Superior temporal gyrus (tissue), 1 donor: ENCODE data around the gene AHSG.

Experiments
- DNase-seq: peaks from one replicate; pipeline ENCODE4 v3.0.0-alpha.2; 2016; ENCODE audit errors: extremely low spot score

AHSG gene

DNA sequence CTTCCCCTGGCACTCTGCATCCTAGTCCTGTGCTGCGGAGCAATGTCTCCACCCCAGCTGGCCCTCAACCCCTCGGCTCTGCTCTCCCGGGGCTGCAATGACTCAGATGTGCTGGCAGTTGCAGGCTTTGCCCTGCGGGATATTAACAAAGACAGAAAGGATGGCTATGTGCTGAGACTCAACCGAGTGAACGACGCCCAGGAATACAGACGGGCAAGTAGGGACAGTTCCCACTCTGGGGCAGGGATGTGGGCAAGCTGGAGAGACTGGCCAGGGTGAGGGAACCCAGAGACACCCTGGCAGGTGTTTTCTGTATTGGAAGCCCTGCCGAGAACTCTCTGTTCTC lies 27.6 kb downstream of the AHSG start:
- no peak for DNase-seq

DNA sequence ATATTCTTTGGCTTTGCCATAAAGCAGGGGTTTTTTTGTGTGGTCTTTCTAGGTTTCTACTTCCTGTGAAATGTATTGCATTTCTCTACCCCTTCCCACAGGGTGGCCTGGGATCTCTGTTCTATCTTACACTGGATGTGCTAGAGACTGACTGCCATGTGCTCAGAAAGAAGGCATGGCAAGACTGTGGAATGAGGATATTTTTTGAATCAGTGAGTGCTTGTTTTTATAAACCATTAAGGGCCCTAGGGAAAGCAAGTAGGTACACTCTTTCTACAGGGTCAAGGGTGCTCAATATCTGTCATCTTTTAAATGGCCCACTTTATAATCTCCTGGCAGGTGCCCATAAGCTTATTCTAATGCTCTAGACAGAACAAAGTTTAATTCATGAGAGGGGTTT lies 28.1 kb downstream of the AHSG start:
- no peak for DNase-seq

DNA sequence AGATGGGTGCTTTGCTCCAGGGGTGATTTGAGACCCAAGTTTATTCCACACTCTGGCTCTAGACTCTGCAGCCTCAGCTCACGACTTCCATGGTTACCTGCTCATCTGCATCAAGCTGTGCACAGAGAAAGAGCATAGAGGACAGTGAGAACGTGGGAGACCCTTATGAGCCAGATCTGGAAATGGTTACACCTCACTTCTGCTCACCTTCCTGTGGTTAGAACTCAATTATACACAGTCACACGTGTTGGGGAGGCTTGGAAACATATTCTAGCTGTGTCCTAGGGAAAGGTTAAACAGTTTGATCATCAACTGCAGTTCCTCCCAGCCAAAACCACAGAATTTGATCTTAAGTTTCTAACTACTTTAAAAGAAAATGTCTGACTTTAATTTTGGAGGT lies 29.2 kb downstream of the AHSG start:
- no peak for DNase-seq

DNA sequence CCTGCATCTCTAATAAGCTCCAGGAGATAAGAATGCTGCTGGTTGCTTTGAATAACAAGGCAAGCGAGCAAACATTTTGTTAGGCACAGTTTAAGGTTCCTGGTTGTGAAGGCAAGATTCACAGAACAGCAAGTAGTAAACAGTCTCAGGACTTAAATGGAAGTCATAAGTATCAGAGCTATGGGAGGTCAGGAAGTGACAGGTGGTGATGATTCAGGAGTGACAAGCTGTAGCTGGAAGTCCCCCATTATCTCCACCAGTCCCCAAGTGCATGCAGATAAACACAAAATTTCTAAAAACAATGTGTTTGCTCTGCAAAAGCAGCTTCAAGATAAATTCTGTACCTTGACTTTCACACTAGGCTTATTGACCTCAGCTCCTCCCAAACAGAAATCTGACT lies 30.6 kb downstream of the AHSG start:
- DNase-seq: no peak

DNA sequence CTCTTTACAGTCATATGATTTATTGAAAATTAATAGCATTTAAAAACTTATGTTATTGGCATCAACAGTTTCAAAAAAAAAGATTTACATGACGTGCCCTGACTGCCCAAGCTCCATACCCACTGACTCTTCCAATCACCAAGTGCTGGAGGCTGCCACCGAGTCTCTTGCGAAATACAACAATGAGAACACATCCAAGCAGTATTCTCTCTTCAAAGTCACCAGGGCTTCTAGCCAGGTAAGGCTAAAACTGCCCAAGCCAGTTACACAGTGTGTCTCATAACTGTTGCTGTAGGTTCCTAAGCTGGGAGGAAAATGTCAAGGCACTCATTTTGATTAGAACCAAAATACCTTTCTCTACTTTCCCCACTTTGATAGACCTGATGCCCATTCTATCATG lies 31.8 kb downstream of the AHSG start:
- no peak for DNase-seq

DNA sequence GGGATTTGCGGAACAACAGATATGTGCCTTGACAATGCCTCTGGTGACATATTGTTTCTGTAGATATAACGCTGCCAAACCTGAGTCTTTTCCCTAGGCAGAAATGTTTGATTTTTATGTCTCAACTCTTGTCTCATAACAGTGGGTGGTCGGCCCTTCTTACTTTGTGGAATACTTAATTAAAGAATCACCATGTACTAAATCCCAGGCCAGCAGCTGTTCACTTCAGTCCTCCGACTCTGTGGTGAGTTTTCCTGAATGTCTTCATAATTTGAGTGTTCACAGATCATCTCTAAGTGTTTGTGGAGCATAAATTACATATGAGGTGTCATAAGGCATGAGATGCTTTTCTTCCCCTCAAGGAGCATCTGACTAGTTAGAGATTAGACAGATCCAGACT lies 33.2 kb downstream of the AHSG start:
- no peak for DNase-seq

DNA sequence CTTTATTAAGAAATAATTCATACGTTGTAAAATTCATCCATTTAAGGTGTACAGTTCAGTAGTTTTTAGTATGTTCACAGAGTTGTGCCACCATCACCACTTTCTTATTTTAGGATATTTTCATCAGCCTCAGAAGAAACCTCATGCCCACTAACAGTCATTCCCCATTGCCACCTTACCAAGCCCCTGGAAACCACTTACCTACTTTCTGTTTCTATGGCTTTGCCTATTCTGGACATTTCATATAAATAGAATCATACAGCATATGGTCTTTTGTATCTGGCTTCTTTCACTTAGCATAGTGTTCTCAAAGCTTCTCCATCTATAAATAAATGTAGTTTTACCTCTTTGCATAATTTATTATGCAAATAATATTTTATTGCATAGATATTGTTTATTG lies 34.0 kb downstream of the AHSG start:
- no peak for DNase-seq

DNA sequence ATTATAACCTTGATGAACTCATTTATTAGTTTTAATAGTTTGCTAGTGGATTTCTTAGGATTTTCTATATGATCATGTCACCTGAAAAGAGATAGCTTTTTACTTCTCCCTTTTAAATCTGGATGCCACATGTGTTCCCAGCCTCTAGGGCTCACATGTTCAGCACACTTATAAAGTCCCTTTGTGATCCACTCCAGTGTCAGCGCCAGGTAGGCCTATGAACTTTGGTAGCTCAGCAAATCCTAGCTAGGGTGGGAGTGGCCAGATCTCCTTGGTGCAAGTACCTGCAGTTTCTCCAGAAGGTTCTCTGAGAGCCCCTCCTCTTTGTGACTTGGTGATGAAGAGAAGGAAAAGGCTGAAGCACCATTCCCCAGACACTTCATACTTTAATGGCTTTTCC lies 36.0 kb downstream of the AHSG start:
- DNase-seq: no peak

DNA sequence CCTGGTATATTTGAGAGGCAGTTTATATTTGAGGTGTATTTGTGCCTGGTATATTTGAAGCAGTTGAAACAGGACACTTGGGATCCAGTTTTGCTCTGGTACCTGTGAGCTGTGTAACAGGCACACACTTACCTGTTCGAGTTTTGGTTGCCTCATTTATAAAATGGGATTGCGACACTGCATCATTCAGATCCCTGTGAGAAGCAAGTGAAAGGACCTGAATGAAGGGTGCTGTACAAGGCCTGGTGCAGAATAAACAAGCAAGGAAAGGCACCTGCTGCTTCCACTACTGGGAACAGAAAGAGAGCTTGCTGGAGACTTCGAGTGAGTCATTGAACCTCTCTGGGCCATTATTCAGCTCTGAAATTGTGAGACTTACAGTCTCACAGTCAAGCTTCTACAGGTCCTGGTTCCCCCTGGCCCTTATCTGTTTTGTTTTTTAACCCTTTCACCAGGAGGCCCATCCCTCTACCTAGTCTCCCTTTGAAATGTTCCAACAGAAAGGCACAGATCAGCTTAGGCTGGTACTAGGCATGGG lies 38.9 kb downstream of the AHSG start:
- no peak for DNase-seq

DNA sequence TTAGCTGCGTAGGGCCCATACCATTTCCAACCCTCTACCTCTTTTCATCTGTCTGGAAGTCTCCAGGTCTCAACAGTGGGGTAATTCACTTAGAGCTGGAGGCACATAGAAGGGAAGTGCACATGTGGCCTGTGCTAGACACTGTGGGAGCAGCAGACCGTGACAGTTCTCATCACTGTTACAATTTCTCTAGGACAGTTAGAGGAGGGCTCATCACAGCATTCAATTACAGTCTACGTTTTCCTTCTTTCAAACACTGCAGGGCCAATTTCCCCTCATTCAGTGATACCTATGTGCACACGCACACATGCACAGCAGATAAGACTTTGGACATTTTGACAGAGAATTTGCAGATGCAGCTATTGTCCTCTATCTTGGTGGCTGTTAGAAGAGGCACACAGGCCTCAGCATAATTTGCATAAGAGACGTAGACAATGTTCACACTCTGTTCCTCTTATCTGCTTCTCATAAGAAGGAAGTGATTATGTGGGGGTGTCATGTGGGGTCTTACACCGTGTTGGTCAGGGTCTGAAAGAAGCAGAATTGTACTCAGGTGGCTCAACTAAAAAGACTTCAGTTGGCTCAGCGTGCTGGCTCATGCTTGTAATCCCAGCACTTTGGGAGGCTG lies 40.3 kb downstream of the AHSG start:
- no peak for DNase-seq

DNA sequence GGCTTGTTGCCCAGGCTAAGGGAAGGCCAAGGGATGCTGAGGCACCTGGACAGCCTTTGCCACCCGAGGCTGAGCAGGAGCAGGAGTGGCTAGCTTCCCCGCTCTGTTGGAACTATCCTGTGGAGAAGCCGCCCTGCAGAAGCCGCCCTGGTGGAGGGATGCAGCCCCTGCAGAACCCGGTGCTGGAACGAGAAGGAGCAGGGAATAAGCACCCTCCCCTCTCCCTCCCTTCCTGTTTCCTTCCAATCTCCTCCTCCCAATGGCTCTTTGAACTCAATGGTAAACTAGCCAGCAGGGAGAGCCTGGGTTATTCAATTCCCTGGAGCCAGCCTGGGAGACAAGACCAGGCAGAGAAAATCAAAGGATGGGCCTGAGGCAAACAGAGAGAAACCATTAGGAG lies 41.1 kb downstream of the AHSG start:
- no peak for DNase-seq

DNA sequence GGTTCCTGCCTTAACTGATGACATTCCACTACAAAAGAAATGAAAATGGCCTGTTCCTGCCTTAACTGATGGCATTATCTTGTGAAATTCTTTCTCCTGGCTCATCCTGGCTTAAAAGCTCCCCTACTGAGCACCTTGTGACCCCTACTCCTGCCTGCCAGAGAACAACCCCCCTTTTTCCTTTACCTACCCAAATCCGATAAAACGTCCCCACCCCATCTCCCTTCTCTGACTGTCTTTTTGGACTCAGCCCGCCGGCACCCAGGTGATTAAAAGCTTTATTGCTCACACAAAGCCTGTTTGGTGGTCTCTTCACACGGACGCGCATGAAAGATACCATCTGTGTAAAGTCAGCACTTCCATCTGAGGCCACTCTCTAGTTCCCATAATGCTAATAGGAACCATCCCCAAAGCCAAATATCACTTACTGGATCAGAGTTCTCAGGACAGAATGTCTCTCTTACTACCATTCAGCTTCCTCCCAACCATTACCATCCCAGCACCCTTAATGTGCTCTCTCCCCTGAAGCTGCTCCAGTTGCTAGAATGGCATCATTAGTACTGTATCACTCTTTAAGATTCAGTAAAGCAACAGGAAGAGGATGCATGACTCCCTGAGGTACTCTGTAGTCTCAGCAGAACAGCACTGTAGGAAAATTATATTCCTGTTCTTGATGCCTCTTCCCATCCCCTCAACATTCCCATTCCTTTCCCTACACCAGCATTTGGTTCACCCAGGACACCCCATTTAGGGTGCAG lies 50.7 kb downstream of the AHSG start:
- DNase-seq: no peak

DNA sequence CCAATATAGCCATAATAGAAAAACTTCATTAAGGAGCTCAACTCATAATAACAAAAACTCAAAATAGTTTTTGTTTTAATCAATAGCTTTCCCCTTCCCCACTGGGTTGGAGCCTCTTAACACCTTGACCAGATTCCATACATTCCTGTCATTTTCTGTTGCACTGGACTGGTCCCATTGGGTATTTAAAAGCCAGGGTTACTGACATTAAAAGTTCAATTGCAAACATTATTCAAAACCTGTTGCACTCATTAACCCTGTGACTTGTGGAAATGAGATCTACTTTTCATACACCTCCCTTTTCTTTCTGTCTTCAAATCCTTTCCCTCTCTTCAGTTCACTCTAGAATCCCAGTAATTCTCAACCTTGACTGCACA lies 51.2 kb downstream of the AHSG start:
- no peak for DNase-seq

DNA sequence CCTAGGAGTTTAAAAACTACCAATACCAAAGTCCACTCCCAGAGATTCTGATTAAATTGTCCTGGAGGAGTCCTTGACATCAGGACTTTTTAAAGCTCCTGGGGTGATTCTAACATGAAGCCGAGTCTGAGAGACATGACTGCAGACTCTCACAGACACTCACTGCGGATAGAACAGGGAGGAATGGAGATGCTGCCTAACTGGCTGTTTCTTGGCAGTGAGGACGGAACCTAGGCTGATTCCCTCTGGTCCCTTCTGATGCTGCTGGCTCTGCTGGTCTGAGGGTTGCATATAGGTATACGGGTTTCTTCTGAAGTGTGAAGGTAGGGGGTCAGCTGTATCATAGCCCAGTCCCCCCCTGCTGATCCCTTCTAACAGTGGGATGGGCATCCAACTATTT lies 51.6 kb downstream of the AHSG start:
- DNase-seq: no peak

DNA sequence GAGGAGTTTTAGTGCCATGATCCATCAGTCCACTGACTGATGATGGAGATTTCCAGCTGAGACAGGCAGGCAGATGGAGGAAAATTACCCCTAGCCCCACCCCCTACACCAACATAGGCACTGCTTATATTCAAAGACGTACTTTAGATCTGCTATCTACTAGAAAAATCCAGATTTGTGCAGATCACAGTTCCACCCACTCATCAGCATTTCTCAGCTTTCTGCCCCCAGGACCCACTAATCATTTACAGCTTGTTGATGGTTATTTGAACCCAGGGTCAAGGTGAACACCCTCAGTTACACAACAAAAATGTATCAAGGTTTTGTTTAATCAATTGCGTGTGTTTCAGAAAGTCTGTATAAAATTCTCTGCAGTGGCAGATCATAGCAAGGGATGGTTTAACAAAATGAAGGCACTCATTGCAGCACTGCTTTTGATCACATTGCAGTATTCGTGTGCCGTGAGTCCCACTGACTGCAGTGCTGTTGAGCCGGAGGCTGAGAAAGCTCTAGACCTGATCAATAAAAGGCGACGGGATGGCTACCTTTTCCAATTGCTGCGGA lies 52.8 kb downstream of the AHSG start, which contains the start of gene HRG:
Gene HRG (plus strand): TSS at position 390 of the 564 bp plus-strand sequence. CDS start 18 bp downstream, at position 408.
- DNase-seq: no peak

DNA sequence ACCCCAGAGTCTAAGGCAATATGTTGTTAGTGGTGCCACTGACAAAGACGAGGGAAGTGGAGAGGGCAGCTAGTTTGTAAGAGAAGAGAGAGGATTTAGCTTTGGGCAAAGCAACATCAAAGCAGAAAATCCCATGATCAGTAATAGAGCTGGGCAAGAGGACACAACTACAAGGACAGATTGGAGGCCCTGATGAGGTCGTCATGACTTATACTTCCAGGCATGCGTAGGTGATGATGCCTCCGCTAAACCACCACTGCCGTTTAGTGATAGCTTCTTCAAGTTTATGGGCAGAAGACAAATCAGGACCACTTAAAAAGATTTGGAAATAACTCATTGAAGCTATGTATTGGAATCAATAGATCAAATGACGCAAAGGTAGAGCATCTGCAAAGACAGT lies 55.6 kb downstream of the AHSG start:
- DNase-seq: no peak

DNA sequence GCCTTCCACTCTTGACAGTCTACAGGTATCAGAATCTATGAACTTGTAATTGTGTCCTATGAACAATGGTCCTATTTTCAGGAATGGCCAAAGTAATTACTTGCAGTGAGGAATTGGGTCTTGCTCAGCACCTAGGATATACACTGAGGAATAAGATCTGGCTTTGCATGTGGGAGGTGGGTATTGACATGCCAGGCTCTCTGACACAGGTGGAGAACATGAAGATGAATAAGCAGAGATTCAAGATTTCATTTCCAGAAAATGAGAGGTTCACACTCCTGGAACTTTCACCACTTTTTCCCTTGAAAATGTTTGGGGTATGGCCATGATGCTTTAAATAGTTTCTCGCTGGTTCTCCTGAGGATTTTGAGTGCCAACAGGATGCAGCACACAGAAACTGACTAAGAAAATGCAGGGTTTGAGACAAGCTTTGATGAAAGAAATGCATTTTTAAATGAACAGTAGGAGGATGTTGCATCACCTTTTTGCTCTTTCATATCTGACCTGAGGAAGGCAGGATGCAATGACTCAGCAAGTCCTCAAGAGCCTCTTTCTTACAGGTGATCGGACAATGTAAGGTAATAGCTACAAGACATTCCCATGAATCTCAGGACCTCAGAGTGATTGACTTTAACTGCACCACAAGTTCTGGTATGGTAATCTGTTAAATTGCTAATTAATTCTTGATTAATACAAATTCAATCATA lies 56.7 kb downstream of the AHSG start:
- DNase-seq: no peak

DNA sequence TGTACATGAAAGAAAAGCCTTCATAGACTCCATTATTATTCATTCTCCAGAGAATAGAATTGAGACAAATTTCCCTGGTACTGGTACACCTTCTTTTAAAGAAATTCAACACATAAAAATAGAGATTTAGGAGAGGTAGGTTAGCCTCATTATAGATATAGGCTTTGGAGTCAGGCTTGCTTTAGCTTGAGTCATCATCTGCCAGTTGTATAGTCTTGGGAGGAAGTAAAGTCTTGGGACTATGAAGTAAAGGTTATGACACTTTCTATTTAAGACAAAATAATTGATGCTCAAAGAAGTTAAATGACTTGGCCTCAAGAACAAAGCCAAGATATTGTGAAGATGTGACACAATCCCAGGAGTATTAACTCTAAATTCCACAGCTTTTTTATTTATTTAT lies 57.3 kb downstream of the AHSG start:
- no peak for DNase-seq
